Esophagus squamous epithelium (tissue), 4 donors: ENCODE data around the gene CH25H.

Experiments
- POLR2A ChIP-seq, 4 donors: fragments of 450-650 bp; IDR thresholded peaks; one replicate each; pipeline ENCODE4 v1.6.1; 2017; ENCODE audit warnings: antibody characterized with exemption in 4 of 4, mild to moderate bottlenecking in 4 of 4, moderate library complexity in 3 of 4
- TF ChIP-seq, protein P1 (sequence below), 6 experiments: fragments of 450-650 bp in 4 of 6; fragments of 200-600 bp in 2 of 6; sonication (generic) in 2 of 6; IDR thresholded peaks; one replicate each; pipeline ENCODE4 v1.5.1; 2016 to 2019; ENCODE audit warnings: antibody characterized with exemption in 6 of 6, mild to moderate bottlenecking in 4 of 6, moderate library complexity in 4 of 6

- TF ChIP-seq POLR2A (IDR thresholded peaks at IDR 0.05), result no peak
- TF ChIP-seq, protein P1, sequence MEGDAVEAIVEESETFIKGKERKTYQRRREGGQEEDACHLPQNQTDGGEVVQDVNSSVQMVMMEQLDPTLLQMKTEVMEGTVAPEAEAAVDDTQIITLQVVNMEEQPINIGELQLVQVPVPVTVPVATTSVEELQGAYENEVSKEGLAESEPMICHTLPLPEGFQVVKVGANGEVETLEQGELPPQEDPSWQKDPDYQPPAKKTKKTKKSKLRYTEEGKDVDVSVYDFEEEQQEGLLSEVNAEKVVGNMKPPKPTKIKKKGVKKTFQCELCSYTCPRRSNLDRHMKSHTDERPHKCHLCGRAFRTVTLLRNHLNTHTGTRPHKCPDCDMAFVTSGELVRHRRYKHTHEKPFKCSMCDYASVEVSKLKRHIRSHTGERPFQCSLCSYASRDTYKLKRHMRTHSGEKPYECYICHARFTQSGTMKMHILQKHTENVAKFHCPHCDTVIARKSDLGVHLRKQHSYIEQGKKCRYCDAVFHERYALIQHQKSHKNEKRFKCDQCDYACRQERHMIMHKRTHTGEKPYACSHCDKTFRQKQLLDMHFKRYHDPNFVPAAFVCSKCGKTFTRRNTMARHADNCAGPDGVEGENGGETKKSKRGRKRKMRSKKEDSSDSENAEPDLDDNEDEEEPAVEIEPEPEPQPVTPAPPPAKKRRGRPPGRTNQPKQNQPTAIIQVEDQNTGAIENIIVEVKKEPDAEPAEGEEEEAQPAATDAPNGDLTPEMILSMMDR (IDR thresholded peaks at IDR 0.05), result no peak
Observed at GRCh38 chr10:89237849-89238248, 30.7 kb upstream of the CH25H start.
